WTC11 (cell line): ENCODE results near the gene PRRG2. TPM values are rescaled to one million over a fixed set of nuclear protein-coding genes. Genes with fewer than 3 reads are reported as not detected.

Experiments used
- ATAC-seq: fragments of 200-7000 bp; cut with Tn5 transposase; 2 replicates; pipeline ENCODE4 v1.10.0; 2021; ENCODE audit warnings: mild to moderate bottlenecking, moderate library complexity
- CTCF ChIA-PET: fragments of 300-600 bp; sonication (Branson Sonifier 250); formaldehyde crosslinking; loops from one replicate; lab custom pipeline; 2021; ENCODE audit warnings: antibody characterized with exemption; lab: Charles Lee
- POLR2A ChIA-PET: fragments of 350-600 bp; sonication (Branson Sonifier 250); formaldehyde crosslinking; loops from one replicate; lab custom pipeline; 2021; ENCODE audit warnings: antibody characterized with exemption; lab: Charles Lee
- DNase-seq: peaks from one replicate; pipeline ENCODE4 v3.0.0; 2021; ENCODE audit warnings: low spot score
- H3K27ac Mint-ChIP-seq: 2 replicates; pipeline ENCODE4 v1.8.0; 2021; ENCODE audit warnings: mixed read lengths
- H3K27me3 Mint-ChIP-seq: 2 replicates; pipeline ENCODE4 v1.8.0; 2021; ENCODE audit warnings: low read depth, mild to moderate bottlenecking, moderate library complexity, mixed read lengths
- H3K36me3 Mint-ChIP-seq: 2 replicates; pipeline ENCODE4 v1.8.0; 2021; ENCODE audit warnings: mixed read lengths
- H3K4me1 Mint-ChIP-seq: 2 replicates; pipeline ENCODE4 v1.8.0; 2022; ENCODE audit warnings: mixed read lengths
- H3K4me3 Mint-ChIP-seq: 2 replicates; pipeline ENCODE4 v1.8.0; 2021; ENCODE audit warnings: mild to moderate bottlenecking, moderate library complexity, mixed read lengths
- H3K9me3 Mint-ChIP-seq: 2 replicates; pipeline ENCODE4 v1.8.0; 2021; ENCODE audit warnings: mixed read lengths
- CDX4 ChIP-seq: fragments of 250-450 bp; sonication (Bioruptor Pico); IDR thresholded peaks from 2 replicates; pipeline ENCODE4 v1.9.0; 2021; ENCODE audit warnings: moderate library complexity, mild to moderate bottlenecking, inconsistent platforms, borderline replicate concordance
- ELF4 ChIP-seq: sonication (generic); formaldehyde crosslinking; IDR thresholded peaks from 2 replicates; pipeline ENCODE4 v1.8.1; 2022; ENCODE audit warnings: low read depth, mild to moderate bottlenecking, moderate library complexity, missing genetic modification reagents
- EMX1 ChIP-seq: fragments of 250-450 bp; sonication (Bioruptor Pico); IDR thresholded peaks from 2 replicates; pipeline ENCODE4 v1.8.0; 2021; ENCODE audit warnings: mild to moderate bottlenecking
- ETV6 ChIP-seq: sonication (generic); formaldehyde crosslinking; IDR thresholded peaks from 2 replicates; pipeline ENCODE4 v1.8.1; 2022; ENCODE audit warnings: mild to moderate bottlenecking, missing genetic modification reagents
- IRF2 ChIP-seq: sonication (generic); formaldehyde crosslinking; IDR thresholded peaks from 2 replicates; pipeline ENCODE4 v1.8.0; 2022; ENCODE audit warnings: low read depth, missing genetic modification reagents, borderline replicate concordance
- MXD4 ChIP-seq: fragments of 250-450 bp; sonication (Bioruptor Pico); IDR thresholded peaks from 2 replicates; pipeline ENCODE4 v1.8.0; 2021; ENCODE audit warnings: mild to moderate bottlenecking, moderate library complexity, borderline replicate concordance
- NFATC4 ChIP-seq: fragments of 250-450 bp; sonication (Bioruptor Pico); IDR thresholded peaks from 2 replicates; pipeline ENCODE4 v1.9.0; 2021; ENCODE audit warnings: mild to moderate bottlenecking
- OVOL2 ChIP-seq: fragments of 250-450 bp; sonication (Bioruptor Pico); IDR thresholded peaks from 2 replicates; pipeline ENCODE4 v1.9.0; 2021; ENCODE audit warnings: mild to moderate bottlenecking, borderline replicate concordance
- PRDM15 ChIP-seq: sonication (generic); formaldehyde crosslinking; IDR thresholded peaks from 2 replicates; pipeline ENCODE4 v1.8.0; 2022; ENCODE audit warnings: missing genetic modification reagents
- PREB ChIP-seq: sonication (generic); formaldehyde crosslinking; IDR thresholded peaks from 2 replicates; pipeline ENCODE4 v1.8.1; 2022; ENCODE audit warnings: mild to moderate bottlenecking, missing genetic modification reagents, moderate library complexity, borderline replicate concordance
- RORB ChIP-seq: fragments of 250-450 bp; sonication (Bioruptor Pico); IDR thresholded peaks from 2 replicates; pipeline ENCODE4 v1.9.0; 2021; ENCODE audit warnings: mild to moderate bottlenecking
- SMAD3 ChIP-seq: sonication (generic); formaldehyde crosslinking; IDR thresholded peaks from 2 replicates; pipeline ENCODE4 v1.8.0; 2022; ENCODE audit warnings: missing genetic modification reagents, mild to moderate bottlenecking, borderline replicate concordance
- SOX15 ChIP-seq: fragments of 250-450 bp; sonication (Bioruptor Pico); IDR thresholded peaks from 2 replicates; pipeline ENCODE4 v1.9.0; 2021; ENCODE audit warnings: mild to moderate bottlenecking
- TEAD4 ChIP-seq: sonication (generic); formaldehyde crosslinking; IDR thresholded peaks from 2 replicates; pipeline ENCODE4 v1.8.0; 2022; ENCODE audit warnings: mild to moderate bottlenecking, missing genetic modification reagents
- USF1 ChIP-seq: sonication (generic); formaldehyde crosslinking; IDR thresholded peaks from 2 replicates; pipeline ENCODE4 v1.8.0; 2022; ENCODE audit warnings: mild to moderate bottlenecking, missing genetic modification reagents
- ZNF532 ChIP-seq: fragments of 250-450 bp; sonication (Bioruptor Pico); IDR thresholded peaks from 2 replicates; pipeline ENCODE4 v1.9.0; 2021; ENCODE audit warnings: mild to moderate bottlenecking, borderline replicate concordance
- total RNA-seq: library from RNA; stranded (reverse); gene quantifications from 3 replicates; pipeline ENCODE4 v1.2.3, GENCODE V29; 2021

The PRRG2 gene
- total RNA-seq, 1 experiment from 2014 or later = 5.9 TPM

GRCh38 chr19:49534632-49535385 is 46.3 kb upstream of the PRRG2 start (continued):
- TF ChIP-seq CDX4 (CRISPR knock-in tag) (no peak), TEAD4 (no peak), ZNF532 (no peak), IRF2 (CRISPR knock-in tag) (no peak)

- peaks cover 17% of the 10 kb centered on the region for H3K4me1 Mint-ChIP-seq
- no peaks in the 10 kb centered on the region for H3K9me3 Mint-ChIP-seq
- no peaks in the 10 kb centered on the region for H3K36me3 Mint-ChIP-seq
- ChIA-PET CTCF (interaction anchor here (1.1 to 4.5 kb wide), 4 partner anchors 10 to 63 kb away, joined by 3 to 62 read pairs (median 14); partner anchors contain the start of gene FLT3LG), POLR2A (no interaction called here)
- ATAC-seq = no peak
- H3K4me3 Mint-ChIP-seq = no peak overlapping the region
- TF ChIP-seq SMAD3 (CRISPR knock-in tag) (no peak), PREB (CRISPR knock-in tag) (no peak), NFATC4 (CRISPR knock-in tag) (no peak), PRDM15 (no peak), ETV6 (CRISPR knock-in tag) (no peak), EMX1 (CRISPR knock-in tag) (no peak), RORB (no peak), ELF4 (CRISPR knock-in tag) (no peak), USF1 (no peak), SOX15 (no peak), MXD4 (CRISPR knock-in tag) (no peak), OVOL2 (CRISPR knock-in tag) (no peak)
- peaks cover 16% of the 10 kb centered on the region for H3K27me3 Mint-ChIP-seq
- no peak for DNase-seq
- no peak overlapping the region for H3K27ac Mint-ChIP-seq
Measured at GRCh38 chr19:49536921-49537462, 44.1 kb upstream of the PRRG2 start.
